GM18502 (cell line): ENCODE data around the gene KDM6A.
"Not testable (repeated sequence)": the region's sequence is repeated elsewhere in the genome, so short reads cannot be mapped to it uniquely, and the experiment has no call there.

Experiments
- ATAC-seq: cut with Tn5 transposase; IDR thresholded peaks from one replicate; pipeline ENCODE4 v1.9.1; 2021; ENCODE audit warnings: mild to moderate bottlenecking; ENCODE audit not compliant: unreplicated experiment, poor library complexity

KDM6A gene

DNA sequence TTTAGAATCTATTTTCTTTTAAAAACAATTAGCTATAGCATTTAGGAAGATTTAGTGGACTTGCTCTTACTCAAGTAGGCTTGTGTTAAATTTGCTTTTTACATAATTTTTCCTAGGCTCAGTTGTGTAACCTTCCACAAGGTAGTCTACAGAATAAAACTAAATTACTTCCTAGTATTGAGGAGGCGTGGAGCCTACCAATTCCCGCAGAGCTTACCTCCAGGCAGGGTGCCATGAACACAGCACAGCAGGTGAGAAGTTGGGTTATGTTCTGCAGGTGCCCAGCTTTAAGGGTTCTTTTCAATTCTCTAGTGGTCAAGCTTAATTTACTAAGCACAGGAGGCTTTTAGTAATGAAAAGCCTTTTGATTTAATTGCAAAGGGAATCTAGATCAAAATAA is 186.9 kb downstream of the KDM6A start:
- ATAC-seq = not testable (repeated sequence)

GRCh38 chrX:45063319-45064095 is 190.5 kb downstream of the KDM6A start:
- ATAC-seq = no peak

GRCh38 chrX:45068569-45068968 is 195.6 kb downstream of the KDM6A start:
- no peak for ATAC-seq

GRCh38 chrX:45070116-45071007 is 197.4 kb downstream of the KDM6A start:
- ATAC-seq = no peak

DNA sequence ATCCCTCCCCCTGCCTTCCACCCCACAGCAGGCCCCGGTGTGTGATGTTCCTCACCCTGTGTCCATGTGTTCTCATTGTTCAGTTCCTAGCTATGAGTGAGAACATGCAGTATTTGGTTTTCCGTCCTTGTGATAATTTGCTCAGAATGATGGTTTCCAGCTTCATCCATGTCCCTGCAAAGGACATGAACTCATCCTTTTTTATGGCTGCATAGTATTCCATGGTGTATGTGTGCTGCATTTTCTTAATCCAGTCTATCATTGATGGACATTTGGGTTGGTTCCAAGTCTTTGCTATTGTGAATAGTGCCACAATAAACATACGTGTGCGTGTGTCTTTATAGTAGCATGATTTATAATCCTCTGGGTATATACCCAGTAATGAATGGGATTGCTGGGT is 200.0 kb downstream of the KDM6A start:
- not testable (repeated sequence) for ATAC-seq

DNA sequence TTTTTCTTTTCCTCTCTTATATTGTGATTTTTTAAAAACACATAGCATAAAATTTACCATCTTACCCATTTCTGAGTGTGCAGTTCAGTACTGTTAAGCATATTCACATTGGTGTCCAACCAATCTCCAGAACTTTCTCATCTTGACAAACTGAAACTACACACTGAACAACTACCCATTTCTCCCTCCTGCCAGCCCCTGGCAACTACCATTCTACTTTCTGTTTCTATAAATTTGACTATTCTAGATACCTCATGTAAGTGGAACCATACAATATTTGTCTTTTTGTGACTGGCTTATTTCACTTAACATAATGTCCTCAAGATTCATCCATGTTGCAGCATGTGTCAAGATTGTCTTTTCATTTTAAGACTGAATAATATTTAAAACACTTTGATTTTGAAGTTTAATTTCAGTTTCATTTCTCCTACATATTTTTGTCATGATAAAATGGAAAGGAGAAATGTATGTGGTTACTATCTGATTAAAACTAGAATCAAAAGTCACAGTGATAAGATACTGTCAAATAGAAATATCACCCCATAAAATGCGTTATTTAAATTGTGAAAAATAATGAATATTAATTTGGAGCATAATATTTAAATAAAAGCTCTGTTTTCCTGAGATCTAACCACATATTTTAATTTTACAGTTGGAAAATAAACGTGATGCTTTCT is 204.9 kb downstream of the KDM6A start:
- peak; percentile 94 for ATAC-seq

- no peak for ATAC-seq
Measured at GRCh38 chrX:45083314-45083713, 210.3 kb downstream of the KDM6A start.

GRCh38 chrX:45110494-45110893 is 237.5 kb downstream of the KDM6A start:
- ATAC-seq = no peak

- ATAC-seq = no peak
Measured at GRCh38 chrX:45126158-45126557, 253.2 kb downstream of the KDM6A start.

- ATAC-seq = no peak
Measured at GRCh38 chrX:45128896-45129454, 256.0 kb downstream of the KDM6A start.

GRCh38 chrX:45133465-45133864 is 260.5 kb downstream of the KDM6A start:
- no peak for ATAC-seq

- ATAC-seq = no peak
Measured at GRCh38 chrX:45134315-45134731, 261.3 kb downstream of the KDM6A start.

- no peak for ATAC-seq
Measured at GRCh38 chrX:45134775-45135174, 261.8 kb downstream of the KDM6A start.

DNA sequence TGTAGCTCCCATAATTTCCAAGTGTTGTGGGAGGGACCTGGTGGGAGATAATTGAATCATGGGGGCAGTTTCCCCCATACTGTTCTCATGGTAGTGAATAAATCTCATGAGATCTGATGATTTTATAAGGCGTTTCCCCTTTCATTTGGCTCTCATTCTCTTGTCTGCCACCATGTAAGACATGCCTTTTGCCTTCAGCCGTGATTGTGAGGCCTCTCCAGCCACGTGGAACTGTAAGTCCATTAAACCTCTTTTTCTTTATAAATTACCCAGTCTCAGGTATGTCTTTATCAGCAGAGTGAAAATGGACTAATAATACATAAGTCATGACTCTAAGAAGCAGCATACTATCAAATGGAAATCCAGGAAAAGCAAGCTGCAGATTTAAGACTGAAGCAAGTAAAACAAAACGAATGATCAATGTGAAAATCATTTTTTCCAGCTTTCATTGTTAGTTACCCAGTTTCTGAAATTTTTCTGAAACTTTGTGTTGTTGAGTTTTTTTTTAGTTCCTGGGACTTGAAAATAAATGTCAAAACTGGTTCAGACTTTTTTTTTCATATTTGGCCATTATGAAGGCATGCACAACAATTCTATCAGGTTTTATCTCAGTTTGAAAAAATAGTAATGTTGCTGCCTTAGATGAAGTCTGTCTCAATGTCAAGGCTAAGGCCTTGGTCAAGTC is 262.5 kb downstream of the KDM6A start:
- not testable (repeated sequence) for ATAC-seq

GRCh38 chrX:45137531-45137930 is 264.5 kb downstream of the KDM6A start:
- no peak for ATAC-seq

- no peak for ATAC-seq
Measured at GRCh38 chrX:45138525-45138924, 265.5 kb downstream of the KDM6A start.

DNA sequence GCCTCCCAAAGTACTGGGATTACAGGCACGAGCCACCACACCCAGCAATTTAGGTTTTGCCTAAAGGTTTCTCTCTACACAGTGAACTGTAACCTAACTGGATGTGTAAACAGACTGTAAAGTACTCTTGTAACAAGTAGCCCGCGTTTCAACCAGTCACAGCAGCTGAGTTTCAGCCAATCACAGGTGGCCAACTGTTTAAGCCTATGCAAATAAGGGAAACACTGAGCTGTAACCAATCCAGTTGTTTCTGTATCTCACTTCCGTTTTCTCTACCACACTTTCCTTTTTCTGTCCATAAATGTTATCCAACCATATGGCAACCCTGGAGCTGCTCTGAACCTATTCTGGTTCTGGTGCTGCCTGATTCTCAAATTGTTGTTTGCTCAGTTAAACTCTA is 267.8 kb downstream of the KDM6A start:
- no peak for ATAC-seq

GRCh38 chrX:45142185-45142584 is 269.2 kb downstream of the KDM6A start:
- ATAC-seq = no peak

DNA sequence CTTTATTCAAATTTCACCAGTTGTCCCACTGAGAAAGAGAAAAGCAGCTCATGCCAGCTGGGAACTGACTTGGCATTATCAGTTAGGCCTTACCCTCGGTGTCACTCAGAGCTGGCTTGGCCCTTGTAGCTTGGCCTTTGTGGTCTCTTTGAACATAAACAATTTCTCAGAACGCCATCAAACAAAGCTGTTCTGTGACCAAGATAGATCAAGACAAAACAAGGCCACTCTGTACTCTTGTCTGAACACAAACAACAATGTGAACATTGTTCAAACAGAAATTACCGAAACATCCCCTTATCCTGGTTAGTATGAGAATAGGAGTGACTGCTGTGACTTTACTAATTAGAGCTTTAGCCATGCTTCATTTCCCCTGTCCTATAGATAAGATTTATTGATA is 270.5 kb downstream of the KDM6A start:
- no peak for ATAC-seq
